Parathyroid adenoma (tissue), 2 donors: ENCODE results near the gene VENTX.

Experiments
- H2AFZ ChIP-seq: fragments of 300-600 bp; sonication (generic); one replicate; pipeline ENCODE4 v1.7.0; 2017; ENCODE audit warnings: antibody characterized with exemption, mild to moderate bottlenecking
- H3K27ac ChIP-seq: fragments of 300-600 bp; sonication (generic); one replicate; pipeline ENCODE4 v1.7.0; 2017
- H3K27me3 ChIP-seq: fragments of 300-600 bp; sonication (generic); one replicate; pipeline ENCODE4 v1.7.0; 2017; ENCODE audit warnings: low read length; ENCODE audit not compliant: control insufficient read depth, insufficient read depth
- H3K36me3 ChIP-seq: fragments of 300-600 bp; sonication (generic); one replicate; pipeline ENCODE4 v1.7.0; 2017; ENCODE audit warnings: low read length; ENCODE audit not compliant: control insufficient read depth, insufficient read depth
- H3K4me1 ChIP-seq: fragments of 300-600 bp; sonication (generic); one replicate; pipeline ENCODE4 v1.7.0; 2017; ENCODE audit warnings: control low read depth
- H3K4me2 ChIP-seq: fragments of 300-600 bp; sonication (generic); one replicate; pipeline ENCODE4 v1.7.0; 2017; ENCODE audit warnings: low read length
- H3K4me3 ChIP-seq: fragments of 300-600 bp; sonication (generic); one replicate; pipeline ENCODE4 v1.7.0; 2017; ENCODE audit warnings: low read depth, low read length
- H3K79me2 ChIP-seq: fragments of 300-600 bp; sonication (generic); one replicate; pipeline ENCODE4 v1.7.0; 2017; ENCODE audit warnings: control low read depth
- H3K9ac ChIP-seq: fragments of 300-600 bp; sonication (generic); one replicate; pipeline ENCODE4 v1.7.0; 2017; ENCODE audit warnings: mild to moderate bottlenecking
- H3K9me3 ChIP-seq: fragments of 300-600 bp; sonication (generic); one replicate; pipeline ENCODE4 v1.7.0; 2017; ENCODE audit warnings: low read length; ENCODE audit not compliant: control insufficient read depth
- CTCF ChIP-seq: fragments of 300-600 bp; sonication (generic); IDR thresholded peaks from one replicate; pipeline ENCODE4 v1.7.0; 2017; ENCODE audit warnings: antibody characterized with exemption, mild to moderate bottlenecking
- donor health status: primary hyperparathyroidism.

Gene VENTX

GRCh38 chr10:133229265-133230043 is 8.2 kb upstream of the VENTX start:
- Histone ChIP-seq H3K27me3 (no peaks in the 10 kb centered on the region), H3K9me3 (no peaks in the 10 kb centered on the region), H3K36me3 (no peaks in the 10 kb centered on the region), H3K4me3 (no peak overlapping the region), H3K4me1 (no peaks in the 10 kb centered on the region), H3K9ac (no peak overlapping the region), H3K79me2 (no peaks in the 10 kb centered on the region), H2AFZ (no peak overlapping the region), H3K4me2 (no peak overlapping the region), H3K27ac (no peak overlapping the region)
- TF ChIP-seq CTCF = no peak

DNA sequence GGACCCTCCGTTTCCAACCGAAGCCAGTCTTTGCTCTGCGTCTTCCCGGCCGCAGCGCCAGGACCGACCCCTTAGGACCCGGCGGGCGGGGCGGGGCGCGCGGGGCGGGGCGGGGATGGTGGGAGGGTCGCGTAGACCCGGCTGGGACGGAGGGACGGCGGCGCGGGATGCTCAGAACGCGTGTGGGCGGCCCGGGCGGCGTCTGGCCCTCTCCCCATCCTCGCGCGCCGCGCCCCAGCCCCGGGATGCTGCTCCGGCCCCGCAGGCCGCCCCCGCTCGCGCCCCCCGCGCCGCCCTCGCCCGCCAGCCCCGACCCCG is 7.7 kb upstream of the VENTX start, which contains the start of gene UTF1:
TSS of gene UTF1 (plus strand) at position 174 of the 318 bp plus-strand sequence. CDS start at position 246, 72 bp downstream.
- Histone ChIP-seq H3K9ac (no peak within 1 kb of the TSS), H3K79me2 (no peaks in the 10 kb centered on the region), H3K27ac (no peak within 1 kb of the TSS), H3K4me1 (no peaks in the 10 kb centered on the region), H2AFZ (no peak within 1 kb of the TSS), H3K9me3 (no peaks in the 10 kb centered on the region), H3K27me3 (no peaks in the 10 kb centered on the region), H3K36me3 (no peaks in the 10 kb centered on the region), H3K4me2 (no peak within 1 kb of the TSS), H3K4me3 (no peak within 1 kb of the TSS)
- TF ChIP-seq CTCF = no peak

DNA sequence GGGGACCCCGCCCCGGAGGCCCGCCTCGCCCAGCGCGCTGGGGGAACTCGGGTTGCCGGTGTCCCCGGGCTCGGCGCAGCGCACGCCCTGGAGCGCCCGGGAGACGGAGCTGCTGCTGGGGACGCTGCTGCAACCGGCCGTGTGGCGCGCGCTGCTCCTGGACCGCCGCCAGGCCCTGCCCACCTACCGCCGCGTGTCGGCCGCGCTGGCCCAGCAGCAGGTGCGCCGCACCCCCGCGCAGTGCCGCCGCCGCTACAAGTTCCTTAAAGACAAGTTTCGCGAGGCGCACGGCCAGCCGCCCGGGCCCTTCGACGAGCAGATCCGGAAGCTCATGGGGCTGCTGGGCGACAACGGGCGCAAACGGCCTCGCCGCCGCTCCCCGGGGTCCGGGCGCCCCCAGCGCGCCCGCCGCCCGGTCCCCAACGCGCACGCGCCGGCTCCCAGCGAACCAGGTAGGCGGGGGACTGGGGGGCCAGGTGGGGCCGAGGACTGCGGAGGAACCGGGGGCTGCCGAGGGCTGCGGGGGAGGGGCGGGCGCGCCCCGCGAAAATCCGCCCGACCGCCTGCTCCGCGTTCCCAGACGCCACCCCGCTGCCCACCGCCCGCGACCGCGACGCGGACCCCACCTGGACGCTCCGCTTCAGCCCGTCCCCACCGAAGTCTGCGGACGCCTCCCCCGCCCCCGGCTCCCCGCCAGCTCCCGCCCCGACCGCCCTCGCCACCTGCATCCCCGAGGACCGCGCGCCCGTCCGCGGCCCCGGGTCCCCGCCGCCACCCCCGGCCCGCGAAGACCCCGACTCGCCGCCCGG is 7.1 kb upstream of the VENTX start:
- H3K9me3 ChIP-seq = no peaks in the 10 kb centered on the region
- no peaks in the 10 kb centered on the region for H3K4me1 ChIP-seq
- H3K4me2 ChIP-seq = no peak overlapping the region
- no peak overlapping the region for H2AFZ ChIP-seq
- no peaks in the 10 kb centered on the region for H3K27me3 ChIP-seq
- H3K27ac ChIP-seq = no peak overlapping the region
- no peak for TF ChIP-seq CTCF
- no peak overlapping the region for H3K9ac ChIP-seq
- H3K79me2 ChIP-seq = no peaks in the 10 kb centered on the region
- H3K4me3 ChIP-seq = no peak overlapping the region
- H3K36me3 ChIP-seq = no peaks in the 10 kb centered on the region

DNA sequence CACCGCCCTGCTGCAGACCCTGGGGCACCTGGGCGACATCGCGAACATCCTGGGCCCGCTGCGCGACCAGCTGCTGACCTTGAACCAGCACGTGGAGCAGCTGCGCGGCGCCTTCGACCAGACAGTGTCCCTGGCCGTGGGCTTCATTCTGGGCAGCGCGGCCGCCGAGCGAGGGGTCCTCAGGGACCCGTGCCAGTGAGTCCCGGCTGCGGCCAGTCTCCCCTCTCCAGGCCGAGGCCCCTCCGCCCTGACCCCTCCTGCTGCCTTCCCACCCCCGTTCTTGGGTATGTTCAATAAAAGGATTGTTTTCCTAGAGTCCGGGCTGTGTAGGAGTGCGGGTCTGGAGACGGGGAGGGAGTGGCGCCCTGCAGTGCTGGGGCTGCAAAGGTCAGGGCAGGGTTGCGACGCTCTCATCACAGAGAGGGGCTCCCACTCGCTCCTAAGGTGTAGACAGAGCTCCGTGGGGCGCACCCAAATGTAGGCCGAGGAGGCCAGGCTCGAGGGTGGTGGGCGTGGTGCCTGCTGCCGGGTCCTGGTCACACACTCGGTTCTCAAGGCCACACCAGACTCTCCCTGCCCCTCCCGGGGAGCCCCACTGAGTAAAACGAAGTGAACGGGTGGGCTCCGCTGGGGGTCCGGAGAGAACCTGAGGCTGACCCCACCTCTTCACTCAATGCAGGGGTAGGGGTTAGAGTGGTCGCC is 6.3 kb upstream of the VENTX start:
- H3K79me2 ChIP-seq = no peaks in the 10 kb centered on the region
- no peak overlapping the region for H3K4me2 ChIP-seq
- H3K9me3 ChIP-seq = no peaks in the 10 kb centered on the region
- no peak overlapping the region for H3K9ac ChIP-seq
- no peak overlapping the region for H2AFZ ChIP-seq
- no peak for TF ChIP-seq CTCF
- H3K4me1 ChIP-seq = no peaks in the 10 kb centered on the region
- H3K36me3 ChIP-seq = no peaks in the 10 kb centered on the region
- no peak overlapping the region for H3K4me3 ChIP-seq
- H3K27me3 ChIP-seq = no peaks in the 10 kb centered on the region
- no peak overlapping the region for H3K27ac ChIP-seq
